H9 (cell line): ENCODE results near the gene BCORL1. TPM values are rescaled to one million over a fixed set of nuclear protein-coding genes. Genes with fewer than 3 reads are reported as not detected.

ENCODE experiments used
- DNase-seq: peaks from one replicate; pipeline ENCODE4 v3.0.0-alpha.2; 2017
- H2AFZ ChIP-seq: one replicate; pipeline ENCODE4 v1.6.1; 2013; ENCODE audit warnings: mild to moderate bottlenecking, low read length, control low read depth, moderate library complexity
- H2AK5ac ChIP-seq: 2 replicates; pipeline ENCODE4 v1.6.1; 2013; ENCODE audit warnings: low read length, control low read depth, mixed read lengths; ENCODE audit not compliant: insufficient read length
- H2BK120ac ChIP-seq: one replicate; pipeline ENCODE4 v1.6.1; 2013; ENCODE audit warnings: low read depth, mild to moderate bottlenecking, low read length, control low read depth, inconsistent platforms; ENCODE audit not compliant: poor library complexity, severe bottlenecking
- H2BK12ac ChIP-seq: 2 replicates; pipeline ENCODE4 v1.6.1; 2013; ENCODE audit warnings: low read length, control low read depth, mixed read lengths, low read depth; ENCODE audit not compliant: insufficient read length
- H2BK15ac ChIP-seq: 2 replicates; pipeline ENCODE4 v1.6.1; 2013; ENCODE audit warnings: low read depth, low read length, control low read depth
- H2BK20ac ChIP-seq: one replicate; pipeline ENCODE4 v1.6.1; 2013; ENCODE audit warnings: low read depth, mild to moderate bottlenecking, low read length, control low read depth, inconsistent platforms; ENCODE audit not compliant: poor library complexity, severe bottlenecking
- H2BK5ac ChIP-seq: 2 replicates; pipeline ENCODE4 v1.6.1; 2013; ENCODE audit warnings: low read length, control low read depth, mixed read lengths; ENCODE audit not compliant: insufficient read length
- H3K14ac ChIP-seq: 2 replicates; pipeline ENCODE4 v1.6.1; 2013; ENCODE audit warnings: low read length, control low read depth; ENCODE audit not compliant: insufficient read depth
- H3K18ac ChIP-seq: 2 replicates; pipeline ENCODE4 v1.6.1; 2013; ENCODE audit warnings: low read depth, mild to moderate bottlenecking, mixed read lengths, low read length, control low read depth; ENCODE audit not compliant: insufficient read length
- H3K23ac ChIP-seq: 2 replicates; pipeline ENCODE4 v1.6.1; 2013; ENCODE audit warnings: low read length, control low read depth, mixed read lengths, low read depth; ENCODE audit not compliant: insufficient read length
- H3K23me2 ChIP-seq: 2 replicates; pipeline ENCODE4 v1.6.1; 2013; ENCODE audit warnings: low read depth, mild to moderate bottlenecking, mixed read lengths, low read length, control low read depth; ENCODE audit not compliant: insufficient read length, poor library complexity, severe bottlenecking
- H3K27ac ChIP-seq: 2 replicates; pipeline ENCODE4 v1.5.1; 2013; ENCODE audit warnings: low read length, control low read depth, mixed read lengths, low read depth; ENCODE audit not compliant: insufficient read length
- H3K27me3 ChIP-seq: 2 replicates; pipeline ENCODE4 v1.6.1; 2013; ENCODE audit warnings: low read length, control low read depth, inconsistent platforms; ENCODE audit not compliant: insufficient read depth
- H3K4ac ChIP-seq: 2 replicates; pipeline ENCODE4 v1.6.1; 2013; ENCODE audit warnings: low read depth, mild to moderate bottlenecking, control low read depth, inconsistent platforms, low read length, moderate library complexity
- H3K4me1 ChIP-seq: 2 replicates; pipeline ENCODE4 v1.6.1; 2013; ENCODE audit warnings: low read length, control low read depth, inconsistent platforms; ENCODE audit not compliant: insufficient read depth
- H3K4me2 ChIP-seq: 2 replicates; pipeline ENCODE4 v1.6.1; 2013; ENCODE audit warnings: low read length, control low read depth, mixed read lengths; ENCODE audit not compliant: insufficient read length, insufficient read depth
- H3K56ac ChIP-seq: 2 replicates; pipeline ENCODE4 v1.6.1; 2013; ENCODE audit warnings: low read depth, mild to moderate bottlenecking, mixed read lengths, low read length, control low read depth; ENCODE audit not compliant: insufficient read length
- H3K79me1 ChIP-seq: 2 replicates; pipeline ENCODE4 v1.6.1; 2013; ENCODE audit warnings: low read depth, mild to moderate bottlenecking, moderate library complexity, low read length, control low read depth, inconsistent platforms; ENCODE audit not compliant: insufficient read depth, poor library complexity, severe bottlenecking
- H3K79me2 ChIP-seq: 2 replicates; pipeline ENCODE4 v1.6.1; 2013; ENCODE audit warnings: low read length, control low read depth, inconsistent platforms; ENCODE audit not compliant: insufficient read depth
- H3K9ac ChIP-seq: 2 replicates; pipeline ENCODE4 v1.6.1; 2013; ENCODE audit warnings: low read length, control low read depth, mixed read lengths; ENCODE audit not compliant: insufficient read length; ENCODE audit errors: extremely low read depth
- H3K9me3 ChIP-seq: one replicate; pipeline ENCODE4 v1.6.1; 2013; ENCODE audit warnings: low read depth, low read length, inconsistent platforms; ENCODE audit not compliant: control insufficient read depth
- H3T11ph ChIP-seq: one replicate; pipeline ENCODE4 v1.6.1; 2013; ENCODE audit warnings: mild to moderate bottlenecking, low read length, control low read depth, inconsistent platforms
- H4K20me1 ChIP-seq: one replicate; pipeline ENCODE4 v1.6.1; 2013; ENCODE audit not compliant: control insufficient read depth, insufficient read length, insufficient read depth
- H4K5ac ChIP-seq: 2 replicates; pipeline ENCODE4 v1.6.1; 2013; ENCODE audit warnings: low read depth, mild to moderate bottlenecking, mixed read lengths, low read length, control low read depth; ENCODE audit not compliant: insufficient read length
- H4K8ac ChIP-seq: replicated peaks from 2 replicates; pipeline ENCODE4 v1.6.1; 2013; ENCODE audit warnings: low read length, control low read depth, mixed read lengths, low read depth; ENCODE audit not compliant: insufficient read length
- H4K91ac ChIP-seq: 2 replicates; pipeline ENCODE4 v1.6.1; 2013; ENCODE audit warnings: low read depth, mild to moderate bottlenecking, moderate library complexity, mixed read lengths, low read length, control low read depth; ENCODE audit not compliant: insufficient read length
- H3K27ac Mint-ChIP-seq, 3 experiments: 2 replicates in 2 of 3; 3 replicates in 1 of 3; pipeline ENCODE4 v1.8.0; 2020 to 2021; ENCODE audit warnings: mixed read lengths in 3 of 3, mild to moderate bottlenecking in 1 of 3, moderate library complexity in 1 of 3
- H3K27me3 Mint-ChIP-seq: 2 replicates; pipeline ENCODE4 v1.8.0; 2021; ENCODE audit warnings: low read depth, mild to moderate bottlenecking, moderate library complexity, mixed read lengths
- H3K36me3 Mint-ChIP-seq, 3 experiments: 2 replicates in 2 of 3; 3 replicates in 1 of 3; pipeline ENCODE4 v1.8.0; 2020 to 2021; ENCODE audit warnings: low read depth in 3 of 3, mixed read lengths in 3 of 3; ENCODE audit not compliant: insufficient read depth in 1 of 3
- H3K4me1 Mint-ChIP-seq, 2 experiments: 2 replicates each; pipeline ENCODE4 v1.8.0; 2020; ENCODE audit warnings: mixed read lengths in 2 of 2
- H3K4me3 Mint-ChIP-seq, 2 experiments: 2 replicates in 1 of 2; 3 replicates in 1 of 2; pipeline ENCODE4 v1.8.0; 2020 to 2021; ENCODE audit warnings: mild to moderate bottlenecking in 2 of 2, mixed read lengths in 2 of 2, moderate library complexity in 1 of 2
- H3K9me3 Mint-ChIP-seq, 2 experiments: 2 replicates in 1 of 2; 3 replicates in 1 of 2; pipeline ENCODE4 v1.8.0; 2020; ENCODE audit warnings: mild to moderate bottlenecking in 2 of 2, mixed read lengths in 2 of 2, moderate library complexity in 1 of 2
- WGBS: extraction: QIAGEN DNeasy Blood & Tissue Kit; methylation state at CpG from one replicate; pipeline ENCODE4 v1.1.7; 2013; ENCODE audit warnings: missing lambda C conversion rate, low lambda C conversion rate, mixed read lengths; ENCODE audit not compliant: insufficient read length; ENCODE audit errors: extremely low coverage; 5-methylcytosine and 5-hydroxymethylcytosine counted together
- total RNA-seq: library from RNA; stranded (reverse); gene quantifications from 2 replicates; pipeline ENCODE4 v1.2.1, GENCODE V29; 2021
- TF ChIP-seq, protein P1 (sequence below): fragments of 200-600 bp; sonication (generic); conservative IDR thresholded peaks from 3 replicates; pipeline ENCODE4 v1.8.0; 2021; ENCODE audit warnings: antibody characterized with exemption, mild to moderate bottlenecking

BCORL1 gene
- total RNA-seq, 1 experiment from 2014 or later, result 6.1 TPM

DNA sequence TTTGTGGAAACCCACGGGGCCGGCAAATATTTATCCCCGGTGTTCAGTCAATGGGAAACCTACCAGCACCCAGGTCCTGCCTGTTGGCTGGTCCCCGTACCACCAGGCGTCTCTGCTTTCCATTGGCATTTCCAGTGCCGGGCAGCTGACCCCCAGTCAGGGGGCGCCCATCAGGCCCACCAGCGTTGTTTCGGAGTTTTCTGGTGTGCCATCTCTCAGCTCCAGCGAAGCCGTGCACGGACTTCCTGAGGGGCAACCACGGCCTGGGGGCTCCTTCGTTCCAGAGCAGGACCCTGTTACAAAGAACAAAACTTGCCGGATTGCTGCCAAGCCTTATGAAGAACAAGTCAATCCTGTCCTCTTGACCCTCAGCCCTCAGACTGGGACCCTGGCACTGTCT is 32.7 kb downstream of the BCORL1 start:
- no peak for DNase-seq
- Histone ChIP-seq H3K14ac (no peak overlapping the region), H3K23me2 (no peaks in the 10 kb centered on the region), H2BK120ac (no peak overlapping the region), H3K4ac (no peak overlapping the region), H4K20me1 (no peaks in the 10 kb centered on the region), H2AK5ac (no peak overlapping the region), H3K9me3 (peaks cover 17% of the 10 kb centered on the region), H3T11ph (no peak overlapping the region), H3K23ac (no peak overlapping the region), H3K56ac (no peak overlapping the region), H2AFZ (no peak overlapping the region), H3K79me1 (no peaks in the 10 kb centered on the region), H4K5ac (no peak overlapping the region), H3K9ac (no peak overlapping the region), H3K27me3 (no peaks in the 10 kb centered on the region), H2BK20ac (no peak overlapping the region), H3K27ac (no peak overlapping the region), H3K18ac (no peak overlapping the region), H2BK12ac (no peak overlapping the region), H3K4me1 (no peaks in the 10 kb centered on the region), H4K91ac (no peak overlapping the region), H3K4me2 (no peak overlapping the region), H3K79me2 (no peaks in the 10 kb centered on the region), H2BK5ac (no peak overlapping the region), H2BK15ac (no peak overlapping the region), H4K8ac (no peak overlapping the region)
- H3K27me3 Mint-ChIP-seq, result no peaks in the 10 kb centered on the region; the same call in 1 of the 2 replicates
- no peaks in the 10 kb centered on the region for H3K4me1 Mint-ChIP-seq
- peaks cover 0 to 87% of the 10 kb centered on the region in 2 experiments; a peak in 2 of 5 replicates for H3K9me3 Mint-ChIP-seq
- no peak overlapping the region for H3K27ac Mint-ChIP-seq
- H3K36me3 Mint-ChIP-seq, result peaks cover 3 to 28% (median 16%) of the 10 kb centered on the region in 3 experiments
- H3K4me3 Mint-ChIP-seq, result no peak overlapping the region
- WGBS, result no CpG with 5 or more reads among the region's 15 CpGs
- TF ChIP-seq, protein P1, sequence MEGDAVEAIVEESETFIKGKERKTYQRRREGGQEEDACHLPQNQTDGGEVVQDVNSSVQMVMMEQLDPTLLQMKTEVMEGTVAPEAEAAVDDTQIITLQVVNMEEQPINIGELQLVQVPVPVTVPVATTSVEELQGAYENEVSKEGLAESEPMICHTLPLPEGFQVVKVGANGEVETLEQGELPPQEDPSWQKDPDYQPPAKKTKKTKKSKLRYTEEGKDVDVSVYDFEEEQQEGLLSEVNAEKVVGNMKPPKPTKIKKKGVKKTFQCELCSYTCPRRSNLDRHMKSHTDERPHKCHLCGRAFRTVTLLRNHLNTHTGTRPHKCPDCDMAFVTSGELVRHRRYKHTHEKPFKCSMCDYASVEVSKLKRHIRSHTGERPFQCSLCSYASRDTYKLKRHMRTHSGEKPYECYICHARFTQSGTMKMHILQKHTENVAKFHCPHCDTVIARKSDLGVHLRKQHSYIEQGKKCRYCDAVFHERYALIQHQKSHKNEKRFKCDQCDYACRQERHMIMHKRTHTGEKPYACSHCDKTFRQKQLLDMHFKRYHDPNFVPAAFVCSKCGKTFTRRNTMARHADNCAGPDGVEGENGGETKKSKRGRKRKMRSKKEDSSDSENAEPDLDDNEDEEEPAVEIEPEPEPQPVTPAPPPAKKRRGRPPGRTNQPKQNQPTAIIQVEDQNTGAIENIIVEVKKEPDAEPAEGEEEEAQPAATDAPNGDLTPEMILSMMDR, result no peak
